ENCODE measurements around the gene JMJD1C. TPM values are rescaled to one million over a fixed set of nuclear protein-coding genes. Genes with fewer than 3 reads are reported as not detected.
A peak's percentile ranks its signal among the peaks of the same experiment; 100 is the strongest.
"Not testable (repeated sequence)": the region's sequence is repeated elsewhere in the genome, so short reads cannot be mapped to it uniquely, and the experiment has no call there.

Gene JMJD1C
- total RNA-seq, 1 donor from 2014 or later, result 84.2 TPM

DNA sequence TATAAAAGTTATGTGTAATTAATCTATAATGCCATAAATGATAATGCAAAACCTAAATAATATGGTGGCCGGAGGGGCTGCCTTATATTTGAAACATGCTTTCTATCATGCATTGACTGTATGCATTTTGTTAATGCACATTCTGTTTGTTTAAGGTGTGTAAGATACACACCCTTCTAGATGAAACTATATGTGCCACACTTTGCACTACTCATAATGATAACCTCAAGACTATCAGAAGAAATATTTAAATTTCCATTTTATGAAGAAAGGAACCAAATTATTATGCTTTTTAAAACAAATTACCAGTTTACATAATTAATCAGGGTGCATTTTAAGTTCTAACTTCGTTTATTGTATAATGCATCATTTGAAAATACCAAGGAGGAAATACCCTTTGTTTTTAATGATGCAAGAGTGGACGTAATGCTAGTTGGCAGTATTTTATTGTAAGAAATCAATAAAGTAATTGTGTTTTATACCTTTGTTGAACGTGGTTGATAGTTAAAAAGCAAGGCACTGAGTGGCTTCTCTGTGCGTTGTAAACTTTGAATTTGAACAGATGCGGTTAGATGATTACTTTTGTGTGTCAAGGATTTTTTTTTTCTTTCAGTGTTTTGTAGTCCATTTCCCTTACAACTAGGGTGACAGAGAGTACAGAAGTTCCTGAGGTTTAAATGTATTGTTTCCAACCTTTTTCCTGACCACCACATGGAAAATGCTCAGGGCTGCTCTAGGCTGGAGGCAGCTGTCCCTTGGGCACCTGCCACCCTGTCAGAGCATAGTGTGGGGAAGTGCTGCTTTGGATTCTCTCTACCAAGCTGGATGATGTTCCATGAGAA, 311.0 kb downstream of the JMJD1C start:
- no peaks in the 10 kb centered on the region for H3K27me3 ChIP-seq
- DNase-seq (no peak), ATAC-seq (no peak)
- H3K4me3 ChIP-seq, result no peak overlapping the region
- no peak overlapping the region for H3K27ac ChIP-seq
- H3K36me3 ChIP-seq, result peaks cover 34% of the 10 kb centered on the region
- TF ChIP-seq CTCF (IDR thresholded peaks at IDR 0.05), result no peak
- intact Hi-C loops (cut with DNase I), result no loop called here
- H3K9me3 ChIP-seq, result no peaks in the 10 kb centered on the region
- peaks cover 3% of the 10 kb centered on the region for H3K4me1 ChIP-seq

- H3K27me3 ChIP-seq; DNase-seq; H3K27ac ChIP-seq; H3K4me3 ChIP-seq; H3K4me1 ChIP-seq; H3K9me3 ChIP-seq; ATAC-seq; intact Hi-C loops (cut with DNase I): not testable (repeated sequence)
- H3K36me3 ChIP-seq, result peaks cover 34% of the 10 kb centered on the region
Measured at GRCh38 chr10:63153868-63154545, 311.8 kb downstream of the JMJD1C start.

- H3K36me3 ChIP-seq, result peaks cover 46% of the 10 kb centered on the region
- no peak overlapping the region for H3K4me3 ChIP-seq
- no peak for TF ChIP-seq CTCF (IDR thresholded peaks at IDR 0.05)
- no peak overlapping the region for H3K27ac ChIP-seq
- no peaks in the 10 kb centered on the region for H3K9me3 ChIP-seq
- ATAC-seq, result no peak
- H3K27me3 ChIP-seq, result no peaks in the 10 kb centered on the region
- no peak for DNase-seq
- peaks cover 10% of the 10 kb centered on the region for H3K4me1 ChIP-seq
- intact Hi-C loops (cut with DNase I), result no loop called here
Measured at GRCh38 chr10:63150745-63151144, 315.0 kb downstream of the JMJD1C start.

- DNase-seq, result no peak
- intact Hi-C loops (cut with DNase I), result no loop called here
- peaks cover 14% of the 10 kb centered on the region for H3K4me1 ChIP-seq
- ATAC-seq, result no peak
- no peak for TF ChIP-seq CTCF (IDR thresholded peaks at IDR 0.05)
- H3K36me3 ChIP-seq, result peaks cover 12% of the 10 kb centered on the region
- H3K27me3 ChIP-seq, result no peaks in the 10 kb centered on the region
- peak overlapping the region; percentile 24 for H3K27ac ChIP-seq
- no peaks in the 10 kb centered on the region for H3K9me3 ChIP-seq
- no peak overlapping the region for H3K4me3 ChIP-seq
Measured at GRCh38 chr10:63146503-63146902, 319.3 kb downstream of the JMJD1C start.

DNA sequence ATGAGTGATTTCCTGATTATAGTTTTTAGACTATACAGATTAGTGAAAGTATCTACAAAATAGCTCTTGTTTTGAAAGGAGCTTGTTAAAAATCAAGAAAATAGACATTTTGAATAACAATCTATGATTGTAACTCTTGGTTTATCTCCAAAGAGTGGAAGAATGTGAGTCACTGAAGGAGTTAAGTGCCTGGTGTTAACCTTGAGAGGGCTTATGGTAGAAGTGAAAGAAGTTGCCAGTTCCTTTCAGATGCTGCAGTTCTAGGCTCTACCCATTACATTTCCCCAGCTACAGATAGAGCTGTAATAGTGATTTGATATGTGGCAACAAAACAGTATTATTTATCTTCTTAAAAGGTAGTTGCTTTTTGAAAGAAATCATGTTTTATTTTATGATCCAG, 320.0 kb downstream of the JMJD1C start:
- peaks cover 12% of the 10 kb centered on the region for H3K36me3 ChIP-seq
- H3K27ac ChIP-seq, result peak overlapping the region; percentile 24
- ATAC-seq, result peak; percentile 53
- no peaks in the 10 kb centered on the region for H3K27me3 ChIP-seq
- intact Hi-C loops (cut with DNase I), result no loop called here
- no peaks in the 10 kb centered on the region for H3K9me3 ChIP-seq
- peaks cover 14% of the 10 kb centered on the region for H3K4me1 ChIP-seq
- DNase-seq, result no peak
- no peak for TF ChIP-seq CTCF (IDR thresholded peaks at IDR 0.05)
- no peak overlapping the region for H3K4me3 ChIP-seq

GRCh38 chr10:63143987-63144386, 321.8 kb downstream of the JMJD1C start:
- H3K4me1 ChIP-seq, result peaks cover 14% of the 10 kb centered on the region
- no peak overlapping the region for H3K4me3 ChIP-seq
- peak; percentile 22 for ATAC-seq
- H3K27me3 ChIP-seq, result no peaks in the 10 kb centered on the region
- intact Hi-C loops (cut with DNase I), result no loop called here
- TF ChIP-seq CTCF (IDR thresholded peaks at IDR 0.05), result no peak
- H3K9me3 ChIP-seq, result no peaks in the 10 kb centered on the region
- no peak overlapping the region for H3K27ac ChIP-seq
- DNase-seq, result no peak
- peaks cover 12% of the 10 kb centered on the region for H3K36me3 ChIP-seq
